GM12873 (cell line): ENCODE data around the gene RTRAF.
A peak's percentile ranks its signal among the peaks of the same experiment; 100 is the strongest.

ENCODE experiments used
- CTCF ChIP-seq: IDR thresholded peaks from 2 replicates; pipeline ENCODE4 v1.5.1; 2012; ENCODE audit warnings: low read depth, mild to moderate bottlenecking, moderate library complexity, low read length, control low read depth; ENCODE audit not compliant: insufficient read depth; ENCODE audit errors: missing control alignments

The RTRAF gene

GRCh38 chr14:51989293-51990234 is at the start of gene RTRAF:
RTRAF (plus strand) TSS chr14:51989546; CDS start chr14:51989640, 94 bp downstream.
- TF ChIP-seq CTCF, result no peak

- TF ChIP-seq CTCF, result no peak
Observed at GRCh38 chr14:51939755-51940301, 49.5 kb upstream of the RTRAF start.

- no peak for TF ChIP-seq CTCF
Observed at GRCh38 chr14:51942971-51943370, 46.4 kb upstream of the RTRAF start.

GRCh38 chr14:51950007-51950406 is 39.3 kb upstream of the RTRAF start:
- no peak for TF ChIP-seq CTCF

GRCh38 chr14:51951656-51952055 is 37.7 kb upstream of the RTRAF start:
- no peak for TF ChIP-seq CTCF

GRCh38 chr14:51954031-51954430 is 35.3 kb upstream of the RTRAF start:
- TF ChIP-seq CTCF, result no peak

- TF ChIP-seq CTCF, result peak; percentile 27
Observed at GRCh38 chr14:51954657-51955056, 34.7 kb upstream of the RTRAF start.
